GM19455 (cell line): ENCODE measurements around the gene NTRK1.

ENCODE experiments used
- ATAC-seq: cut with Tn5 transposase; IDR thresholded peaks from one replicate; pipeline ENCODE4 v1.9.1; 2021; ENCODE audit not compliant: unreplicated experiment

NTRK1 gene

DNA sequence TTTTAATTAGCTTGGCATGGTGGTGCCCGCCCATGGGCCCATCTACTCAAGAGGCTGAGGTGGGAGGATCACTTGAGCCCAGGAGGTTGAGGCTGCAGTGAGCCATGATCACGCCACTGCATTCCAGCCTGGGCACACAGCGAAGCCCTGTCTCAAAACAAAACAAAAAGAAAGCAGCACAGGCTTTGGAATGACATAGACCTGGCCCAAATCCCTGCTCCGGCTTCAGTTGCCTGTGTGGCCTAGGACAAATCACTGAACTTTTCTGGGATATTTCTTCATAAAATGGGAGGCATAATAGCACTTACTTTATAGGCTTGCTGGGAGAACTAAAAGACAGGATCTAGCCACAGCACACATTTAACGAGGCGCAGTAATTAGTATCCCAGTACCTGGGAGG, 35.3 kb downstream of the NTRK1 start:
- ATAC-seq: no peak

DNA sequence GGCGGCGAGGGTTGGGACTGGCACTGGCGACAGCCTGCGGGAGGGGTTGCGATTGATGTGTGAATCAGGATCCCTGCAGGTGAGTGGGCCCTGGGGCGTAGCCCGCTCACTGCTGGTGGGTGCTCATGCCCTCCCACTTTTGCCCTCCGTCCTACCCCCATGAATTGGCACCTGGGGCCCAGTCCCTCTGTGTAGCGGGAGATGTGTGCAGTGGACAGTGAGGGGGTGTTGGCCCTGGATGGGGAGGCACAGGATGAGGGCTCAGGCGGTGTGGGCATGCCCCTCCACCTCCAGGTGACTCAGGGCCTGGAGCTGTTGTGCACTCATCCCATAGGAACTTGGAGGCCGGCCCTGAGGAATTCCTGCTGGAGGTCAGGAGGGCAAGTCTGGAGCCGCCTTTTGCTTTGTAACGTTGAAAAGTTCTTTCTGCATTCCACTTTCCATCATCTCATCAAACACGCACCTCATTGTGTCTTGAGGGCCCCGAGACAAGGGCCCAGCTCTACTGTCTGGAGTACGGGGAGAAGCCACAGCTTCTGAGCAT, 35.9 kb downstream of the NTRK1 start:
- ATAC-seq: no peak

- no peak for ATAC-seq
Observed at GRCh38 chr1:156897078-156897825, 36.6 kb downstream of the NTRK1 start.

GRCh38 chr1:156898161-156898566, 37.5 kb downstream of the NTRK1 start:
- ATAC-seq: no peak

DNA sequence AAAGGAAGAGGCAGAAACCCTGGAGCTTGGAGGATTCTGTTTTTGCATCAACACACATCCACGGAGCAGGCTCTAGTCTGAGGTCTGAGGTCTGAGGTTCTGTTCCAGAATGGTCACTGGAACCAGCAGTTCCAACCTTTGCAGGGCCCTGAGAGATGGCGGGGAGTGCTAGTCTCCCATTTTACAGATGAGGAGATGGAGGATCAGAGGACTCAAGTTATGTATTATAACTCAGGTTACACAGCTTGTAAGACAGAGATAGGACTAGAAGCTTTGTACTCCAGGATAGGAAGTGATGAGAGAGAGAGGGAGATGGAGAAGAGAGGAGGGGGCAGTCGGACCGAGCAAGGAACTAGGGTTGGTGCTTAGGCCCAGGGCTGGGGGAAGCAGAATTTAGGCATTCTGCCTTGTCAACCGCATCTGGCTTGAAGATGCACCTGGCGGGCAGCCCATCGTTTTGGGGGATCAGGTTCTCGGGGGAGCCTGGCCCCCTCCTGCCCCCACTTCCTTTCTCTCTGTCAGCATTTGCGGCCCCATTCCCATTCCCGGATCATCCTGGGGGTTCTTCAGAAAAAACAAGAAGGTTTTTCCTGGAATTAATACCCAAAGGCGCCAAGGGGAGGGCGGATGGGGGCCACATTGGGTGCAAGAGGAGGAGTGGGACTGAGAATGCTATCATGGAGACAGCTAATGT, 38.5 kb downstream of the NTRK1 start:
- no peak for ATAC-seq

GRCh38 chr1:156899956-156900718, 39.5 kb downstream of the NTRK1 start:
- no peak for ATAC-seq

DNA sequence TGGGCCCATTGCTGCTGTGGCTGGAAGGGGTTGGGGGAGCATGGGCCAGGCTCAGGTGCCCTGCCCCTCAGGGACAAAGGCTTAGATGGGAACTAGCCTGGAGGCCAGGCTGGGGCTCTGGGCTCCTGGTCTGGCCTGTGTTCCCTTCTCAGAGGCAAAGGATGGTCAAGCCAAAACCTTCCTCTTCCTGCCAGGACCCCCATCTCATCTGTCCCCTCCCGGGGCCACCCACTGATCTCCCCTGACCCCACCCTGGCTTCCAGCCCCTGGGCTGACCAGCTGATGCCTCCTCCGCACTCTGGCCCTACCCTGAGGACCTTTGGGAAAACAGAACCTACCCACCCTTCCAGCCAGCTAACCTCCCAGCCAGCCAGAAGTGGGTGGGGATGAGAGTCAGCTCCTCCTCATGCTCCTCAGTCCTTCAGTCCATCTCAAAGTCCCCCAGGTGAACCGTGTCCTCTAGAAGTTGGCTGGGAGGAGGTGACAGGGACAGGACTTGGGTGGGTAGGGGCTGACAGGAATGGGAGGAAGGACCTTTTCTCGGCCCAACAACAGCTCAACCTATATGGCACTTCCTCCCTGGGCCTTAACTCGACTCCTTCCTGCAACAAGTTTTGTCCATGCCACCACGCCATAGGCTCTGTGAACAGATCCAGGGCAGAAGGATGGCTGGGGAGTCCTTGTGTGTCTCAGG, 40.4 kb downstream of the NTRK1 start:
- ATAC-seq: no peak

GRCh38 chr1:156901590-156901900, 40.9 kb downstream of the NTRK1 start:
- ATAC-seq: no peak

GRCh38 chr1:156901966-156902915, 41.6 kb downstream of the NTRK1 start:
- no peak for ATAC-seq

DNA sequence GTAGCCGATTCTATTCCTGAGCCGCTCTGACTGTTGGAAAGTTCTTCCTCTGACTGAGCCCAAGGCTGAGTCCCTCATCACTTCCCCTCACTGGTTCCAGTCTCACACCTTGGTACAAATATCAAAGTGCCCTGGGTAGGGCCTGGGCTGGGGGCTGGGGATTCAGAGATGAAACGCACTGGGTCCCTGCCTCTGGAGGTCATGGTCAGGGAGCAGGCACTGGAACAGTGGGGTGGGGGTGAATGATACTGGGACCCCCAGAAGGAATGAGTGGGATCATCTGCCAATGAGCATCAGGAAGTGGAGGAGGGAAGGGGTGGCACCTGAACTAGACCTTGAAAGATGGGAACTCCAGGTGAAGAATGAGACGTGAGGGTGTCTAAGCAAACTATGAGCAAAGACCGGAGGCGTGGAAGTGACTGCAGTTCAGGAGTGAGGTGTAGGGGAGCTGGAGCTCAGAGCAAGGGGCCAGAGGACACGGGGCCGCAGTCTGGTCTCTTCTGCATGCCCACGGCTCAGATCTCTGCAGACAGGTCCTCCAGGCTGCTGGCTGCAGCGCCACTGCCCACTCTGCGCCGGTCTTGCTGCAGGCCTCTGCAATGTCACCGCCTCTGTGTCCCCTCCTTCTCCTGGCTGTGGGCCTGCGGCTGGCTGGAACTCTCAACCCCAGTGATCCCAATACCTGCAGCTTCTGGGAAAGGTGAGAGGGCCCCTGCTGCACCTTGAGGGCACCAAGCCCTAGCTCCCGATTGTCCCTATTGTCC, 42.8 kb downstream of the NTRK1 start:
- no peak for ATAC-seq

DNA sequence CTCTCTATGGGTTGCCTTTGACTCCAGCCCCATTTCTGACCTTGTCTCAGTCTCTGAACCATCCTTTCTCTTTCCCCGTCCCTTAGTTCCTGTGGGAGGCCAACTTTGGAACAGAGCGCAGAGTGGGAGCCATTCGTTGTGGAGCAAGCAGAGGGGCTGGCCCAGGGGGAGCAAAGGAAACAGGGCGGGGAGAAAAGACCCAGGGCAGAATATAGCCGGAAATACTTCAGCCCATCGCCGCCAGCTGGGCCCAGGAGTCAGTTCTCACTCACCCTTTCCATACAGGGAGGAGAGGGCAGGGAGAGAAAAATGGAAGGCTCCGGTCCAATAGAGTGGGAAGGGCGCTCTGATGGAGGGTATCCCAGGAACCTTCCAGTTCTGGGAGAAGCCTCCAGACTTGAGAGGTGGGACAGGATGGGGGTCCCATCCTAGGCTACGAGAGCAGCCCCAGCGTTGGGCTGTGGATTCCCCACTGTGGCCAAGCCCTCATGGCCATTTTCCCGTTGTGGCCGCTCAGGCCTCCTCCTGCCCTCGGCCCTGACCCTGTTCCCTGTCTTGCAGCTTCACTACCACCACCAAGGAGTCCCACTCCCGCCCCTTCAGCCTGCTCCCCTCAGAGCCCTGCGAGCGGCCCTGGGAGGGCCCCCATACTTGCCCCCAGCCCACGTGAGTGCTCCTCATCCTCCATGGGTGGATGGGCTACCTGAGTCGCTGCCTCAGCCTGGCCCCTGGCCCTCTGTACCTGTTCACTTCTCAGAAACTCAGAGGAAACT, 43.7 kb downstream of the NTRK1 start:
- no peak for ATAC-seq

GRCh38 chr1:156905176-156905575, 44.5 kb downstream of the NTRK1 start:
- no peak for ATAC-seq

- no peak for ATAC-seq
Observed at GRCh38 chr1:156905651-156906050, 45.0 kb downstream of the NTRK1 start.

GRCh38 chr1:156906206-156906906, 45.7 kb downstream of the NTRK1 start:
- no peak for ATAC-seq

GRCh38 chr1:156908541-156908940, 47.9 kb downstream of the NTRK1 start:
- no peak for ATAC-seq

- no peak for ATAC-seq
Observed at GRCh38 chr1:156908955-156909354, 48.3 kb downstream of the NTRK1 start.

DNA sequence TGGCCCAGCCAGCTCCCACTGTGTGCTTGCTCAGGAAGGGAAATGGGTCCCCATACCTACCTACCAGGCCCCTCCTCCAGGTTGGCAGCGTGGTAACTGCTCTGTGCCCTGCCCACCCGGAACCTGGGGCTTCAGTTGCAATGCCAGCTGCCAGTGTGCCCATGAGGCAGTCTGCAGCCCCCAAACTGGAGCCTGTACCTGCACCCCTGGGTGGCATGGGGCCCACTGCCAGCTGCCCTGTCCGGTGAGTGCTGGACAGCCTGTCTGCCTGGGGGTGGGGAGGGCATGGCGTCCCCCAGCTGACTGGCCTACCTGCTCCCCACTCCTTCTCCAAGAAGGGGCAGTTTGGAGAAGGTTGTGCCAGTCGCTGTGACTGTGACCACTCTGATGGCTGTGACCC, 49.0 kb downstream of the NTRK1 start:
- no peak for ATAC-seq

DNA sequence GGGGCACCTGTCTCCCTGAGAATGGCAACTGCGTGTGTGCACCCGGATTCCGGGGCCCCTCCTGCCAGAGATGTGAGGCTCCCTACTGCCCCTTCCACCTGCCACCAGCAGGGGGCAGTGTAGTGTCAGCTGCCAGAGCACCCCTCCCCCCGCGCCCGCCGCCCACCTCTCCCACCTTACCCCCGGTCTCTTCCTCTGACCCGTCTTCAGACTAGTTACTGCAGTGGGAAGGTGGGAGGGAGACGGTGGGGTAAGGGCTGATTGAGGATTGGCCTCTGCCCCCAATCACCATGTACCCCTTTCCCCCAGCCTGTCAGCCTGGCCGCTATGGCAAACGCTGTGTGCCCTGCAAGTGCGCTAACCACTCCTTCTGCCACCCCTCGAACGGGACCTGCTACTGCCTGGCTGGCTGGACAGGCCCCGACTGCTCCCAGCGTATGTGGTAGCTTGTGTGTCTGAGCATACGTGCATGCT, 49.7 kb downstream of the NTRK1 start:
- ATAC-seq: no peak
